ENCODE measurements around the gene MRPL11.

DNA sequence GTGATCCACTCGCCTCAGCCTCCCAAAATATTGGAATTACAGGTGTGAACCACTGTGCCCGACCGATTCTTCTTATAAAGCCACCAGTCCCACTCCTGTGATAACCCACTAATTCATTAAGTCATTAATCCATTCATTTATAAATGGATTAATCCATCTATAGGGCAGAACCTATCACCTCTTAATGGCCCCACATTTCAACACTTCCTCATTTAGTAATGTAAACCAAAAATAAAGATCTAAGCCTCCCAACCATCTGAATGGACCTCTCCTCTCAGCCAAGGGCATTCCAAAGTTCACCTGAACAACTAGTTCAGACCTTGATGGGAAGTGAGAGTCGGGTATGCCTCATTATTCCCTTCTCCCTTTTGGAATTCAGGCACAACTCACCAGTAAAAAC lies 9.9 kb upstream of the MRPL11 start:
- TF ChIP-seq EZH2 (IDR thresholded peaks at IDR 0.05; ENCODE audit: insufficient read depth, poor library complexity, severe bottlenecking) (no peak), EZH2phosphoT487 (IDR thresholded peaks at IDR 0.05; ENCODE audit: insufficient read depth, low read depth) (no peak)
